SK-N-SH (cell line): ENCODE data around the gene LRMDA. TPM values are rescaled to one million over a fixed set of nuclear protein-coding genes. Genes with fewer than 3 reads are reported as not detected.

Experiments
- CTCF ChIA-PET: fragments of 300-600, 350-600 bp; formaldehyde crosslinking; extraction: SDS; loops from one replicate; lab custom pipeline; 2021; lab: Yijun Ruan, JAX
- POLR2A ChIA-PET: fragments of 350-600 bp; sonication (Branson Sonifier 250); formaldehyde crosslinking; extraction: SDS; loops from one replicate; lab custom pipeline; 2020; ENCODE audit warnings: antibody characterized with exemption, inconsistent platforms; lab: Yijun Ruan, JAX
- DNase-seq: peaks from one replicate; pipeline ENCODE4 v3.0.0; 2012
- H2AFZ ChIP-seq: fragments of 200-600 bp; sonication (generic); 2 replicates; pipeline ENCODE4 v1.8.1; 2016; ENCODE audit warnings: antibody characterized with exemption, mild to moderate bottlenecking, low read depth
- H3F3A ChIP-seq: fragments of 200-600 bp; sonication (generic); replicated peaks from 2 replicates; pipeline ENCODE3; 2016; ENCODE audit warnings: antibody characterized with exemption, mild to moderate bottlenecking; ENCODE audit not compliant: insufficient read depth
- H3K27ac ChIP-seq, 2 experiments: fragments of 200-500 bp in 1 of 2; fragments of 200-600 bp in 1 of 2; sonication (Bioruptor generic) in 1 of 2; sonication (generic), shearing (Covaris generic) in 1 of 2; 2 replicates each; pipeline versions ENCODE4 v1.5.1 to v1.6.1; 2014 to 2016; ENCODE audit warnings: low read depth in 2 of 2, inconsistent platforms in 1 of 2, low read length in 1 of 2, mild to moderate bottlenecking in 1 of 2, mixed read lengths in 1 of 2
- H3K27me3 ChIP-seq: fragments of 200-600 bp; sonication (generic), shearing (Covaris generic); 2 replicates; pipeline ENCODE4 v1.6.1; 2016; ENCODE audit warnings: mixed run types; ENCODE audit not compliant: insufficient read depth
- H3K36me3 ChIP-seq, 2 experiments: fragments of 200-500 bp in 1 of 2; fragments of 200-600 bp in 1 of 2; sonication (Bioruptor generic) in 1 of 2; sonication (generic) in 1 of 2; replicated peaks in 1 of 2; 2 replicates each; pipeline versions ENCODE3 to v1.5.1; 2014 to 2016; ENCODE audit warnings: low read length in 1 of 2, mild to moderate bottlenecking in 1 of 2; ENCODE audit not compliant: insufficient read depth in 2 of 2, control insufficient read depth in 1 of 2
- H3K4me1 ChIP-seq, 2 experiments: fragments of 200-500 bp in 1 of 2; fragments of 200-600 bp in 1 of 2; sonication (Bioruptor generic) in 1 of 2; sonication (generic), shearing (Covaris generic) in 1 of 2; 2 replicates each; pipeline versions ENCODE4 v1.5.1 to v1.6.1; 2014 to 2016; ENCODE audit warnings: low read depth in 1 of 2, low read length in 1 of 2, mixed run types in 1 of 2; ENCODE audit not compliant: insufficient read depth in 2 of 2, control insufficient read depth in 1 of 2
- H3K4me2 ChIP-seq: fragments of 200-600 bp; sonication (generic), shearing (Covaris generic); 2 replicates; pipeline ENCODE4 v1.6.1; 2017; ENCODE audit warnings: mixed run types
- H3K4me3 ChIP-seq, 2 experiments: fragments of 200-500 bp in 1 of 2; fragments of 200-600 bp in 1 of 2; sonication (Bioruptor generic) in 1 of 2; sonication (generic), shearing (Covaris generic) in 1 of 2; 2 replicates each; pipeline versions ENCODE4 v1.5.1 to v1.8.1; 2014 to 2016; ENCODE audit warnings: low read depth in 2 of 2, inconsistent platforms in 1 of 2, low read length in 1 of 2, mild to moderate bottlenecking in 1 of 2, mixed read lengths in 1 of 2, moderate library complexity in 1 of 2
- H3K79me2 ChIP-seq: fragments of 200-600 bp; sonication (generic); 2 replicates; pipeline ENCODE4 v1.8.1; 2017; ENCODE audit warnings: mild to moderate bottlenecking; ENCODE audit not compliant: insufficient read depth
- H3K9ac ChIP-seq: fragments of 200-600 bp; sonication (generic); 2 replicates; pipeline ENCODE4 v1.6.1; 2017; ENCODE audit warnings: mixed run types
- H3K9me2 ChIP-seq: fragments of 200-600 bp; sonication (generic); 2 replicates; pipeline ENCODE4 v1.6.1; 2017; ENCODE audit warnings: mixed run types
- H3K9me3 ChIP-seq: fragments of 200-600 bp; sonication (generic); 2 replicates; pipeline ENCODE4 v1.6.1; 2017; ENCODE audit warnings: mixed run types, mild to moderate bottlenecking, moderate library complexity
- H4K20me1 ChIP-seq: fragments of 200-600 bp; sonication (generic); 2 replicates; pipeline ENCODE4 v1.6.1; 2017; ENCODE audit warnings: mild to moderate bottlenecking, mixed run types; ENCODE audit not compliant: insufficient read depth
- ELF1 ChIP-seq: IDR thresholded peaks from 2 replicates; pipeline ENCODE4 v1.4.0; 2012
- FOXM1 ChIP-seq: IDR thresholded peaks from 2 replicates; pipeline ENCODE4 v1.4.0; 2012; ENCODE audit warnings: low read depth, mild to moderate bottlenecking
- GABPA ChIP-seq: IDR thresholded peaks from 2 replicates; pipeline ENCODE4 v1.4.0; 2012; ENCODE audit warnings: low read depth, mild to moderate bottlenecking
- JUND ChIP-seq: IDR thresholded peaks from 2 replicates; pipeline ENCODE4 v1.4.0; 2012
- MAX ChIP-seq: IDR thresholded peaks from 2 replicates; pipeline ENCODE4 v1.4.0; 2012; ENCODE audit warnings: low read depth
- MEF2A ChIP-seq: IDR thresholded peaks from 2 replicates; pipeline ENCODE4 v1.4.0; 2012; ENCODE audit warnings: low read depth, borderline replicate concordance
- MXI1 ChIP-seq: IDR thresholded peaks from 2 replicates; pipeline ENCODE4 v1.6.1; 2012; ENCODE audit warnings: mild to moderate bottlenecking, low read depth, low read length, improper control_type of control experiment
- NFIC ChIP-seq: IDR thresholded peaks from 2 replicates; pipeline ENCODE4 v1.4.0; 2012; ENCODE audit warnings: borderline replicate concordance
- NRF1 ChIP-seq: IDR thresholded peaks from 2 replicates; pipeline ENCODE4 v1.6.1; 2012; ENCODE audit warnings: low read depth, mild to moderate bottlenecking, low read length
- RAD21 ChIP-seq: IDR thresholded peaks from 2 replicates; pipeline ENCODE4 v1.6.1; 2012; ENCODE audit warnings: mild to moderate bottlenecking, low read length
- RCOR1 ChIP-seq: fragments of 150-350 bp; IDR thresholded peaks from 2 replicates; pipeline ENCODE4 v1.6.1; 2017; ENCODE audit warnings: antibody characterized with exemption, low read length
- REST ChIP-seq: IDR thresholded peaks from 2 replicates; pipeline ENCODE4 v1.6.1; 2012; ENCODE audit warnings: mild to moderate bottlenecking, low read depth, low read length, moderate library complexity
- RFX5 ChIP-seq: IDR thresholded peaks from 2 replicates; pipeline ENCODE4 v1.6.1; 2012; ENCODE audit warnings: mild to moderate bottlenecking, improper control_type of control experiment, low read length
- RXRA ChIP-seq: IDR thresholded peaks from 2 replicates; pipeline ENCODE4 v1.4.0; 2012; ENCODE audit warnings: low read depth, mild to moderate bottlenecking, borderline replicate concordance
- TAF1 ChIP-seq: IDR thresholded peaks from 2 replicates; pipeline ENCODE4 v1.6.1; 2012; ENCODE audit warnings: low read depth, mild to moderate bottlenecking, low read length, moderate library complexity, borderline replicate concordance
- TCF12 ChIP-seq: IDR thresholded peaks from 2 replicates; pipeline ENCODE4 v1.4.0; 2012
- USF1 ChIP-seq: IDR thresholded peaks from 2 replicates; pipeline ENCODE4 v1.4.0; 2012; ENCODE audit warnings: low read depth, borderline replicate concordance
- YY1 ChIP-seq: IDR thresholded peaks from 2 replicates; pipeline ENCODE4 v1.4.0; 2012; ENCODE audit warnings: low read depth, mild to moderate bottlenecking
- WGBS: methylation state at CpG from one replicate; pipeline ENCODE4 v1.1.6; 2017; ENCODE audit warnings: low lambda C conversion rate; 5-methylcytosine and 5-hydroxymethylcytosine counted together
- polyA plus RNA-seq, 3 experiments: library from polyadenylated mRNA; depleted of rRNA; stranded (reverse); fragments of >200 nt; gene quantifications; 2 replicates each; pipeline ENCODE4 v1.2.3, GENCODE V29; 2012
- TF ChIP-seq, protein P1 (sequence below): fragments of 150-350 bp; IDR thresholded peaks from 2 replicates; pipeline ENCODE4 v1.6.1; 2017; ENCODE audit warnings: antibody characterized with exemption, low read length, low read depth, borderline replicate concordance
- TF ChIP-seq, protein P2 (sequence below): fragments of 200-600 bp; sonication (generic); IDR thresholded peaks from 2 replicates; pipeline ENCODE4 v1.6.1; 2017; ENCODE audit warnings: antibody characterized with exemption, mild to moderate bottlenecking, moderate library complexity

Gene LRMDA
- polyA plus RNA-seq, 1 of the 3 experiments (the other 2 are of a cell fraction): 0.95 TPM

- ChIA-PET POLR2A (interaction anchor here (0.6 kb wide), 1 partner anchor 1315 kb away, joined by 3 read pairs; no protein-coding TSS in a partner anchor), CTCF (no interaction called here)
- Histone ChIP-seq H3K4me1 (no peaks in the 10 kb centered on the region; a peak in 1 of 4 replicates), H4K20me1 (no peaks in the 10 kb centered on the region), H2AFZ (no peak overlapping the region), H3K9me2 (no peaks in the 10 kb centered on the region), H3K79me2 (no peaks in the 10 kb centered on the region), H3K4me3 (no peak overlapping the region), H3K36me3 (no peaks in the 10 kb centered on the region), H3K9me3 (peaks cover 7% of the 10 kb centered on the region; the same call in 1 of the 2 replicates), H3K9ac (no peak overlapping the region), H3K27ac (no peak overlapping the region; a peak in 1 of 4 replicates), H3K27me3 (no peaks in the 10 kb centered on the region), H3F3A (peaks cover 9% of the 10 kb centered on the region), H3K4me2 (no peak overlapping the region)
- no peak for DNase-seq
- 81% methylated on average over 1 of the region's 1 CpG for WGBS
- TF ChIP-seq FOXM1: no peak
- no peak for TF ChIP-seq MAX
- TF ChIP-seq RCOR1: no peak
- TF ChIP-seq TAF1: no peak
- TF ChIP-seq JUND: no peak
- no peak for TF ChIP-seq RFX5
- no peak for TF ChIP-seq RAD21
- TF ChIP-seq USF1: no peak
- TF ChIP-seq, protein P1, sequence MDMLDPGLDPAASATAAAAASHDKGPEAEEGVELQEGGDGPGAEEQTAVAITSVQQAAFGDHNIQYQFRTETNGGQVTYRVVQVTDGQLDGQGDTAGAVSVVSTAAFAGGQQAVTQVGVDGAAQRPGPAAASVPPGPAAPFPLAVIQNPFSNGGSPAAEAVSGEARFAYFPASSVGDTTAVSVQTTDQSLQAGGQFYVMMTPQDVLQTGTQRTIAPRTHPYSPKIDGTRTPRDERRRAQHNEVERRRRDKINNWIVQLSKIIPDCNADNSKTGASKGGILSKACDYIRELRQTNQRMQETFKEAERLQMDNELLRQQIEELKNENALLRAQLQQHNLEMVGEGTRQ: no peak
- TF ChIP-seq, protein P2, sequence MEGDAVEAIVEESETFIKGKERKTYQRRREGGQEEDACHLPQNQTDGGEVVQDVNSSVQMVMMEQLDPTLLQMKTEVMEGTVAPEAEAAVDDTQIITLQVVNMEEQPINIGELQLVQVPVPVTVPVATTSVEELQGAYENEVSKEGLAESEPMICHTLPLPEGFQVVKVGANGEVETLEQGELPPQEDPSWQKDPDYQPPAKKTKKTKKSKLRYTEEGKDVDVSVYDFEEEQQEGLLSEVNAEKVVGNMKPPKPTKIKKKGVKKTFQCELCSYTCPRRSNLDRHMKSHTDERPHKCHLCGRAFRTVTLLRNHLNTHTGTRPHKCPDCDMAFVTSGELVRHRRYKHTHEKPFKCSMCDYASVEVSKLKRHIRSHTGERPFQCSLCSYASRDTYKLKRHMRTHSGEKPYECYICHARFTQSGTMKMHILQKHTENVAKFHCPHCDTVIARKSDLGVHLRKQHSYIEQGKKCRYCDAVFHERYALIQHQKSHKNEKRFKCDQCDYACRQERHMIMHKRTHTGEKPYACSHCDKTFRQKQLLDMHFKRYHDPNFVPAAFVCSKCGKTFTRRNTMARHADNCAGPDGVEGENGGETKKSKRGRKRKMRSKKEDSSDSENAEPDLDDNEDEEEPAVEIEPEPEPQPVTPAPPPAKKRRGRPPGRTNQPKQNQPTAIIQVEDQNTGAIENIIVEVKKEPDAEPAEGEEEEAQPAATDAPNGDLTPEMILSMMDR: no peak
- TF ChIP-seq MEF2A: no peak
- no peak for TF ChIP-seq ELF1
- no peak for TF ChIP-seq YY1
- no peak for TF ChIP-seq RXRA
- TF ChIP-seq NFIC: no peak
Observed at GRCh38 chr10:76375761-76376160, 944.3 kb downstream of the LRMDA start.

DNA sequence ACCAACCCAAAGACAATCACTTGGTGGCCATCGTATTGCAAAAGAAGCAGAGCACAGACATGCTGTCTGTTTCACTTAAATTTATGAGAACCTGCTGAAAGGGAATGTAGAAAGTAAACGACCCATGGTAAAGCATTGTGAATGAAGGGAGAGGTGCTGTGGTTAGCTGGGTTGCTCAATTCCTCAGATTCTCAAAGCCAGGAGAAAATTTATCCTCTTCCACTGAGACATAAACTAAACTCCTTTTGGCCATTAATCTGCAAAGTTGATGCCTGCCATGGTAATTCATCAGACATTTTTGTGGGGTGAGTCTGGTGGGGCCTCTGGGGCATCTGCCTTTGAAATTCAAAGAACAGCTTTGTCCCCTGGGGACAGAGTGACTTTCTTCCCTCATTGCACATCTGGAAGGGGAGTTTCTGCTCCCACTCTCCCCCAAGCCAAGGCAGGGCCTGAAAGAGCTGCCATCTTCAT lies 951.0 kb downstream of the LRMDA start:
- Histone ChIP-seq H3K4me1 (no peaks in the 10 kb centered on the region), H3K27ac (no peak overlapping the region; a peak in 1 of 4 replicates), H3K79me2 (no peaks in the 10 kb centered on the region), H3K36me3 (no peaks in the 10 kb centered on the region), H3F3A (peaks cover 5% of the 10 kb centered on the region), H2AFZ (no peak overlapping the region), H3K9ac (no peak overlapping the region), H3K27me3 (no peaks in the 10 kb centered on the region), H4K20me1 (no peaks in the 10 kb centered on the region), H3K4me3 (no peak overlapping the region), H3K9me3 (no peaks in the 10 kb centered on the region), H3K4me2 (no peak overlapping the region), H3K9me2 (no peaks in the 10 kb centered on the region)
- ChIA-PET POLR2A (no interaction called here), CTCF (no interaction called here)
- no peak for DNase-seq
- 37% methylated on average over 2 of the region's 2 CpGs for WGBS
- TF ChIP-seq YY1: no peak
- TF ChIP-seq, protein P2: no peak
- TF ChIP-seq MXI1: no peak
- no peak for TF ChIP-seq ELF1
- TF ChIP-seq GABPA: no peak
- no peak for TF ChIP-seq REST
- no peak for TF ChIP-seq RFX5
- TF ChIP-seq TCF12: peak; percentile 67
- no peak for TF ChIP-seq NRF1
